HEK293 (cell line): ENCODE measurements around the gene SIKE1.

Source experiments
- HOXD13 ChIP-seq: sonication (generic); formaldehyde crosslinking; IDR thresholded peaks from 2 replicates; pipeline ENCODE4 v1.8.0; 2022; ENCODE audit warnings: missing genetic modification reagents, borderline replicate concordance
- KLF1 ChIP-seq: fragments of 450-650 bp; formaldehyde crosslinking; IDR thresholded peaks from 2 replicates; pipeline ENCODE4 v1.5.1; 2016; ENCODE audit warnings: missing biosample characterization, missing genetic modification characterization
- KLF16 ChIP-seq: fragments of 450-650 bp; formaldehyde crosslinking; IDR thresholded peaks from 2 replicates; pipeline ENCODE4 v1.5.1; 2017; ENCODE audit warnings: missing biosample characterization, missing genetic modification characterization
- SETDB1 ChIP-seq: IDR thresholded peaks from one replicate; pipeline ENCODE4 v1.6.1; 2017; ENCODE audit warnings: mild to moderate bottlenecking, low read length, moderate library complexity, mixed read lengths; ENCODE audit not compliant: insufficient read length
- ZFP41 ChIP-seq: fragments of 450-650 bp; formaldehyde crosslinking; IDR thresholded peaks from 2 replicates; pipeline ENCODE4 v1.5.1; 2016; ENCODE audit warnings: missing biosample characterization, missing genetic modification characterization, borderline replicate concordance
- ZNF169 ChIP-seq: fragments of 450-650 bp; formaldehyde crosslinking; IDR thresholded peaks from 2 replicates; pipeline ENCODE4 v1.5.1; 2016; ENCODE audit warnings: missing biosample characterization, missing genetic modification characterization
- ZNF274 ChIP-seq, 2 experiments: fragments of 200-500 bp in 1 of 2; fragments of 450-650 bp in 1 of 2; sonication (Bioruptor generic) in 1 of 2; formaldehyde crosslinking in 1 of 2; IDR thresholded peaks; 2 replicates each; pipeline versions ENCODE4 v1.5.1 to v1.6.1; 2014 to 2016; ENCODE audit warnings: borderline replicate concordance in 1 of 2, inconsistent platforms in 1 of 2, low read length in 1 of 2, missing biosample characterization in 1 of 2, missing genetic modification characterization in 1 of 2
- ZNF501 ChIP-seq: fragments of 450-650 bp; formaldehyde crosslinking; IDR thresholded peaks from 2 replicates; pipeline ENCODE4 v1.5.1; 2016; ENCODE audit warnings: missing biosample characterization, missing genetic modification characterization
- TF ChIP-seq, protein P1 (sequence below): fragments of 450-650 bp; formaldehyde crosslinking; IDR thresholded peaks from 2 replicates; pipeline ENCODE4 v1.5.1; 2016; ENCODE audit warnings: missing biosample characterization, missing genetic modification characterization, low read depth
- TF ChIP-seq, protein P2 (sequence below): fragments of 450-650 bp; formaldehyde crosslinking; IDR thresholded peaks from 2 replicates; pipeline ENCODE4 v1.5.1; 2016; ENCODE audit warnings: missing biosample characterization, missing genetic modification characterization

DNA sequence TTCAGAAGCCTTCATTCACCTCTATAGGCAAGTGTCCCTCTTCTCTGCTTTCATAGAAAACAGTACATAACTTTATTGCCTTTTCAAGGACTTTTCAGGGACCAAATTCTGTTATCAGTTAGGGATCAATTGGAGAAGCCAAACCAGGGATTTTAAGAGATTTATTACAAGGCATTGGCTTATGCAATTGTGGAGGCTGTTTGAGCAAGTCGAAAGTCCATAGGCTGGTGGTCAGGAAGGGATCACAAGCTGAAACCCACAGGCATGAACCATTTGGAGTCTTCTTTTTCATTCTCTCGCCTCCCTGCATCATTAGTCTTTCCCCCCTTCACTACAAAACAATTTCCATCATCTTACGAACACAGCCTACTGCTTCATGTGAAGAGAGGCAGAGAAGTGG, 39.4 kb upstream of the SIKE1 start:
- no peak for TF ChIP-seq SETDB1
- no peak for TF ChIP-seq KLF1 (tag by site-specific recombination)
- TF ChIP-seq, protein P1, sequence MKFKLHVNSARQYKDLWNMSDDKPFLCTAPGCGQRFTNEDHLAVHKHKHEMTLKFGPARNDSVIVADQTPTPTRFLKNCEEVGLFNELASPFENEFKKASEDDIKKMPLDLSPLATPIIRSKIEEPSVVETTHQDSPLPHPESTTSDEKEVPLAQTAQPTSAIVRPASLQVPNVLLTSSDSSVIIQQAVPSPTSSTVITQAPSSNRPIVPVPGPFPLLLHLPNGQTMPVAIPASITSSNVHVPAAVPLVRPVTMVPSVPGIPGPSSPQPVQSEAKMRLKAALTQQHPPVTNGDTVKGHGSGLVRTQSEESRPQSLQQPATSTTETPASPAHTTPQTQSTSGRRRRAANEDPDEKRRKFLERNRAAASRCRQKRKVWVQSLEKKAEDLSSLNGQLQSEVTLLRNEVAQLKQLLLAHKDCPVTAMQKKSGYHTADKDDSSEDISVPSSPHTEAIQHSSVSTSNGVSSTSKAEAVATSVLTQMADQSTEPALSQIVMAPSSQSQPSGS (tag by site-specific recombination): no peak
- TF ChIP-seq KLF16 (tag by site-specific recombination): no peak
- TF ChIP-seq, protein P2, sequence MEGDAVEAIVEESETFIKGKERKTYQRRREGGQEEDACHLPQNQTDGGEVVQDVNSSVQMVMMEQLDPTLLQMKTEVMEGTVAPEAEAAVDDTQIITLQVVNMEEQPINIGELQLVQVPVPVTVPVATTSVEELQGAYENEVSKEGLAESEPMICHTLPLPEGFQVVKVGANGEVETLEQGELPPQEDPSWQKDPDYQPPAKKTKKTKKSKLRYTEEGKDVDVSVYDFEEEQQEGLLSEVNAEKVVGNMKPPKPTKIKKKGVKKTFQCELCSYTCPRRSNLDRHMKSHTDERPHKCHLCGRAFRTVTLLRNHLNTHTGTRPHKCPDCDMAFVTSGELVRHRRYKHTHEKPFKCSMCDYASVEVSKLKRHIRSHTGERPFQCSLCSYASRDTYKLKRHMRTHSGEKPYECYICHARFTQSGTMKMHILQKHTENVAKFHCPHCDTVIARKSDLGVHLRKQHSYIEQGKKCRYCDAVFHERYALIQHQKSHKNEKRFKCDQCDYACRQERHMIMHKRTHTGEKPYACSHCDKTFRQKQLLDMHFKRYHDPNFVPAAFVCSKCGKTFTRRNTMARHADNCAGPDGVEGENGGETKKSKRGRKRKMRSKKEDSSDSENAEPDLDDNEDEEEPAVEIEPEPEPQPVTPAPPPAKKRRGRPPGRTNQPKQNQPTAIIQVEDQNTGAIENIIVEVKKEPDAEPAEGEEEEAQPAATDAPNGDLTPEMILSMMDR (tag by site-specific recombination): no peak
- TF ChIP-seq HOXD13 (CRISPR knock-in tag): no peak
- no peak for TF ChIP-seq ZNF274 (IDR thresholded peaks at IDR 0.05; ENCODE audit: low read length)
- TF ChIP-seq ZNF274 (tag by site-specific recombination; IDR thresholded peaks at IDR 0.05; ENCODE audit: borderline replicate concordance): no peak
- no peak for TF ChIP-seq ZNF169 (tag by site-specific recombination)
- no peak for TF ChIP-seq ZFP41 (tag by site-specific recombination)
- no peak for TF ChIP-seq ZNF501
